ENCODE data around the gene ADAR. TPM values are rescaled to one million over a fixed set of nuclear protein-coding genes. Genes with fewer than 3 reads are reported as not detected.

The ADAR gene
- total and polyA plus RNA-seq, 2 of the 8 experiments (the other 6 are each of a cell fraction or from before 2014, with no cell fraction given) = 125 to 242 TPM

DNA sequence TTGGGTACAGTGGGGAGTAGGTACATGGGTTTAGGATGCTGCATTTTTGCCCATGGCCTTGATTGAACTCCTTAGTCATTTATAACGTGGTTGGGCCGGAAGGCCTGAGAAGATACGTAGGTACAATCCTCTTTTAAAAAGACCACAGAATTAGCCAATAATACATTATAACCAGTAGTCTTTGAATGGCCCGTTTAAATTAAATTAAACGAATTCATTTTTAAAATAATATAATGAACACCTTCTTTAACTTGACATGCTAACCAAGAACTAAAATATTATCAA, 20.1 kb upstream of the ADAR start:
- Histone ChIP-seq H3K79me1 (ENCODE audit: low read depth, low read length) (peaks cover 14% of the 10 kb centered on the region), H2BK15ac (ENCODE audit: low read length) (no peak overlapping the region), H2BK5ac (ENCODE audit: low read depth, low read length) (peak overlapping the region; percentile 41; the same call in 1 of the 2 replicates), H3K14ac (ENCODE audit: insufficient read length) (no peak overlapping the region), H3K18ac (ENCODE audit: extremely low read depth, low read length) (no peak overlapping the region; the same call in 1 of the 2 replicates), H3K9ac (replicated peaks in 1 of 4; ENCODE audit: extremely low read depth in 1 of 4, low read depth in 3 of 4, low read length in 3 of 4) (peak overlapping the region; percentile 62 to 89 (median 82)), H3K23me2 (ENCODE audit: low read depth, low read length) (peaks cover 9% of the 10 kb centered on the region), H2BK20ac (ENCODE audit: low read length) (no peak overlapping the region), H3K27me3 (replicated peaks in 1 of 4; ENCODE audit: control insufficient read depth in 3 of 4, extremely low read depth in 1 of 4, insufficient read depth in 3 of 4, low read length in 3 of 4) (no peaks in the 10 kb centered on the region), H3K79me2 (ENCODE audit: control insufficient read depth in 1 of 2, insufficient read depth in 2 of 2, low read length in 2 of 2) (peaks cover 27 to 46% of the 10 kb centered on the region in 2 experiments), H3K4ac (replicated peaks; ENCODE audit: insufficient read length, low read depth, low read length) (no peak overlapping the region), H4K91ac (replicated peaks; ENCODE audit: insufficient read length, low read length) (no peak overlapping the region), H4K8ac (ENCODE audit: extremely low read depth, insufficient read depth, low read length) (no peak overlapping the region), H2BK120ac (replicated peaks; ENCODE audit: low read depth, low read length) (no peak overlapping the region), H3K9me3 (ENCODE audit: insufficient read depth in 2 of 2, low read depth in 1 of 2, low read length in 1 of 2) (peaks cover 0 to 6% of the 10 kb centered on the region in 2 experiments; a peak in 1 of 4 replicates), H3K23ac (ENCODE audit: insufficient read length) (no peak overlapping the region), H2AFZ (ENCODE audit: low read length) (peak overlapping the region; percentile 100), H3K36me3 (ENCODE audit: control insufficient read depth in 2 of 4, insufficient read depth in 4 of 4, low read length in 3 of 4) (peaks cover 0 to 4% (median 0%) of the 10 kb centered on the region in 4 experiments; a peak in 1 of 8 replicates), H3K4me1 (replicated peaks in 1 of 4; ENCODE audit: control insufficient read depth in 3 of 4, insufficient read depth in 4 of 4, low read length in 3 of 4) (peaks cover 0 to 5% (median 1%) of the 10 kb centered on the region in 4 experiments; a peak in 2 of 7 replicates), H3K4me3 (ENCODE audit: extremely low read depth in 1 of 4, insufficient read depth in 2 of 4, low read depth in 3 of 4, low read length in 4 of 4) (peak overlapping the region in 3 of 4 experiments; percentile 66 to 93 (median 90); a peak in 5 of 8 replicates), H3K27ac (ENCODE audit: low read depth, low read length) (peak overlapping the region; percentile 94), H3K4me2 (ENCODE audit: insufficient read depth in 1 of 2, low read depth in 2 of 2, low read length in 2 of 2) (peak overlapping the region; percentile 74 to 76), H2AK5ac (ENCODE audit: low read depth, low read length) (no peak overlapping the region), H4K5ac (ENCODE audit: insufficient read length, low read depth, low read length) (peak overlapping the region; percentile 98), H4K20me1 (replicated peaks in 1 of 2; ENCODE audit: control insufficient read depth in 1 of 2, insufficient read depth in 2 of 2, low read length in 2 of 2) (peaks cover 3 to 8% of the 10 kb centered on the region in 2 experiments), H3K56ac (replicated peaks; ENCODE audit: insufficient read length, low read depth, low read length) (peak overlapping the region; percentile 77), H2BK12ac (ENCODE audit: low read depth, low read length) (no peak overlapping the region; the same call in 1 of the 2 replicates)
- no peak for TF ChIP-seq SAP30 (IDR thresholded peaks at IDR 0.05; ENCODE audit: insufficient read depth, insufficient replicate concordance, low read length)
- TF ChIP-seq CREB1 (IDR thresholded peaks at IDR 0.05) = no peak
- no peak for TF ChIP-seq TCF12 (IDR thresholded peaks at IDR 0.05; ENCODE audit: low read depth, low read length)
- TF ChIP-seq RFX5 (IDR thresholded peaks at IDR 0.05; ENCODE audit: borderline replicate concordance, low read depth, low read length) = no peak
- no peak for TF ChIP-seq SUZ12 (IDR thresholded peaks at IDR 0.05; ENCODE audit: low read length)
- FAIRE-seq = no peak
- ChIA-PET POLR2A (ENCODE audit: partially characterized antibody) (interaction anchor here (1.2 to 9.6 kb wide), 3 partner anchors 12 to 33 kb away, joined by 4 to 111 read pairs (median 9); partner anchors contain the start of gene ADAR), CTCF (ENCODE audit: partially characterized antibody) (interaction anchor here (1.0 kb wide), 1 partner anchor 42 kb away, joined by 3 read pairs; no protein-coding TSS in a partner anchor)
- no peak for DNase-seq (ENCODE audit: low read depth in 1 of 2, low spot score in 2 of 2)
- 45% methylated on average over 5 of the region's 5 CpGs; no CpG with 5 or more reads in 1 of the 2 experiments for WGBS, 2 experiments (ENCODE audit: extremely low coverage in 1 of 2, insufficient coverage in 1 of 2, insufficient read length in 1 of 2, insufficient replicate concordance in 2 of 2, low coverage in 1 of 2, low lambda C conversion rate in 2 of 2, missing lambda C conversion rate in 1 of 2)
